Stimulated activated CD4-positive, alpha-beta T cell treated with anti-CD3 and anti-CD28 coated beads, Interleukin-4, amount 100 ng/mL, for 1 hour (primary cell): ENCODE results near the gene LPCAT2.
"Not testable (repeated sequence)": the region's sequence is repeated elsewhere in the genome, so short reads cannot be mapped to it uniquely, and the experiment has no call there.

Experiments used
- DNase-seq: peaks from one replicate; pipeline ENCODE4 v3.0.0-alpha.2; 2020

The LPCAT2 gene

DNA sequence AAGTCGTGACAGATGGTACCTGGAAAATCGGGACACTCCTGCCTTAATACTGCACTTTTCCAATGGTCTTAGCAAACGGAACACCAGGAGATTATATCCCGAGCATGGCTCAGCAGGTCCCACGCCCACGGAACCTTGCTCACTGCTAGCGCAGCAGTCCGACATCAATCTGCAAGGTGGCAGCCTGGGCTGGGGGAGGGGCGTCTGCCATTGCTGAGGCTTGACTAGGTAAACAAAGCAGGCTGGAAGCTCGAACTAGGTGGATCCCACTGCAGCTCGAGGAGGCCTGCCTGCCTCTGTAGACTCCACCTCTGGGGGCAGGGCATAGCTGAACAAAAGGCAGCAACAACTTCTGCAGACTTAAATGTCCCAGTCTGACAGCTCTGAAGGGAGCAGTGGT is 106.8 kb downstream of the LPCAT2 start:
- not testable (repeated sequence) for DNase-seq

DNA sequence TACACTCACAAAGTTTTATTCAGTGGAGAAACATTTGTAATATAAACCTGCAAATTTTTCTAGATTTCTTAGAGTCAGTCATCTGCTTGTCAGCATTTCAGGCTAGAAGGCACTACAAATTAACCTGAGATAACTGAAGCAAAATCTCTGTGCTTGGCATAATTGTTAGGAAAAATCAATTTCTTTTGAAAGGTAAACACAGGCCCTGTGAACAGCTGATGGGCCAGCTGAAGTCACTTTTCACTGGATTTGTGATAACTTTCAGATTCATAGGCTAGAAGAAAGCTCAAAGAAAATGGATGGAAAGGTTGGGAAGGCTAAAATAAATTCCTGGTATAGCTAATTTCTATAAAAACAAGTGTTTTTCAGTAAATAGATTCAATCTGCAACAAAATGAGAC is 112.9 kb downstream of the LPCAT2 start:
- DNase-seq, result no peak

DNA sequence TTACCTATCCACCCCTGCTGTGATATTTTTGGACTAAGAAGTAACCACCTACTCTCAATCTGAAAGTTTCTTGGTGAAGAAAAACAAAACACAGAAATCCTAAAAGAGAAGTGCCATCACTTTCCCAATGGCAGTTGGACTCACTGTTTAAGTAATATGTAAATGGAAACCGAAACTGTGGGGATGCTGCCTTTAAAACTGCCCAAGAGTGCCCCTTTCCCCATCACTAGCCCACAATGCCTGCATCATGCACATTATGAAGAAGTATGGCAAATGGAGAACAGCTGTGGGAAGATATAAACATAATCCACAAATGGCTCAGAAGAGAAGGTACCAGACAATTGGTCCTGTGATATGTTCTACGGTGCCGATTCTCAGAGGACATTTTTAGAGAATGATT is 113.4 kb downstream of the LPCAT2 start:
- DNase-seq, result no peak

DNA sequence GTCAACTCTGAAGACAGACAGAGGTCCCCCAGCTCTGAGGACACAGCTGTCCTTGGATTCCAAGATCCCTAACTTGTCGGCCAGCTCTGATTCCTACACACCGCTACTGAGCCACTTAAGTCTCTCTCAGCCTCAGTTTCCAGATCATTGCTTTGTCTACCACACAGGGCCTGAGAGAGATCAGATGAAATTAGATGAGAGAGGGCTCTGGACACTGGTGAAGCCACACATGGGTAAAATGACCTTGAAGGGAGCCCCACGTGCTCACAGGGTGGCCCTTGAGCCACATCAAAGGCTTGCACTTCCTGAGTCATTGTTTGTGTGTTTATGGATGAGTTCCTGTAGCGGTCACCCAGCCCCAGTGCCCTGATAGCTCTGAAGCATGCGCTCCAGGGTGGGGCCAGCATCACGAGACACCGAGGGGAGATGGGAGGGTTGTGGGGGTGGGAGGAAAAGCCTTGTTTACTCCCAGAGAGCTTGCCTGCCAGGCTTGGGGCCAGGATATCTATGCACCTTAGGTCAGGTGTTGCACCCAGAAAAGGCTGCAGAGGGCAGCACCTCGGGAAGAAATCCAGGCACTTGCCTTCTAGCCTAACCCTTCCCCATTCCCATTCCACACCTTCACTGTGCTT is 114.2 kb downstream of the LPCAT2 start:
- DNase-seq, result no peak

DNA sequence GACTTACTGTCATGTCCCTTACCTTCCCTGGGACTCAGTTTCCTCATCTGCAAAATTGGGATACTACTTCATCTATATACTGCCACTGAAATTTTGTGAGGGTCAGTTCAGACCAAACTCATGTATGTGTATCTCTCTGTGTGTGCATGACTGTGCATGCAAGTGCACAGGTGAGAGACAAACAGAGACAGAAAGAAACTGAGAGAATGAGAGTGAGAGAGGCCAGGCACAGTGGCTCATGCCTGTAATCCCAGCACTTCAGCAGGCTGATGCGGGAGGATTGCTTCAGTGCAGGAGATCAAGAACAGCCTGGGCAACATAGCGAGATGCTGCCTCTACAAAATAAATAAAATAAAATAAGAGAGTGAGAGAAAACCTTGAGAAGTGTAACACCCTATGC is 114.8 kb downstream of the LPCAT2 start:
- no peak for DNase-seq

DNA sequence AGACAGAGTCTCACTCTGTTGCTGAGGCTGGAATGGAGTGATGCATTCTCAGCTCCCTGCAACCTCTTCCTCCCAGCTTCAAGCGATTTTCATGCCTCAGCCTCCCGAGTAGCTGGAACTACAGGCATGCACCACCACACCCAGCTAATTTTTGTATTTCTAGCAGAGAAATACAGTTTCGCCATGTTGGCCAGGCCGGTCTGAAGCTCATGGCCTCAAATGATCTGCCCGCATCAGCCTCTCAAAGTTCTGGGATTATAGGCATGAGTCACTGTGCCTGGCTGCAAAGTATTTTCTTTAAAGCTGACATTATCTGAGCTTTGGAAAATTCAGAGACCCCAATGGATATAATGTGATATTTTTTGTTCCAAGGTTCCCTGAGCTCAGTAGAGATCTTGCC is 115.8 kb downstream of the LPCAT2 start:
- DNase-seq, result no peak

DNA sequence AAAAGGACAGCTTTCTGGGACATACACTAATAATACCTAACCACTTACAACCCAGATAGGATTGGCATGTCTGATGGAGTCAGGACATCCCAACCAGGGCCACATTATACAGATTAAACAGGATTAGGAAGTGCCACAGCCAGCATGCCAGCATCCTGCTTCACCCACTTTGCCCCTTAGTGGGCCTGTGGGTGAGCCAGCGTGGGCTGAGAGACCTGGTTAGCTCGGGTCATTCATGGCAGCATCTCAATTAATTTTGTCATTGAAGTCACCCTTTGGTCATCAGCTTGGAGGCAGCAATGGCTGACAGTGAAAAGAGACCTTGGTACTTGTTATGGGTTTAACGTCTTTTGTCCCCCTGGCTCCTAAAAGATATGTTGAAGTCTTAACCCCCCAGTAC is 117.0 kb downstream of the LPCAT2 start:
- no peak for DNase-seq

DNA sequence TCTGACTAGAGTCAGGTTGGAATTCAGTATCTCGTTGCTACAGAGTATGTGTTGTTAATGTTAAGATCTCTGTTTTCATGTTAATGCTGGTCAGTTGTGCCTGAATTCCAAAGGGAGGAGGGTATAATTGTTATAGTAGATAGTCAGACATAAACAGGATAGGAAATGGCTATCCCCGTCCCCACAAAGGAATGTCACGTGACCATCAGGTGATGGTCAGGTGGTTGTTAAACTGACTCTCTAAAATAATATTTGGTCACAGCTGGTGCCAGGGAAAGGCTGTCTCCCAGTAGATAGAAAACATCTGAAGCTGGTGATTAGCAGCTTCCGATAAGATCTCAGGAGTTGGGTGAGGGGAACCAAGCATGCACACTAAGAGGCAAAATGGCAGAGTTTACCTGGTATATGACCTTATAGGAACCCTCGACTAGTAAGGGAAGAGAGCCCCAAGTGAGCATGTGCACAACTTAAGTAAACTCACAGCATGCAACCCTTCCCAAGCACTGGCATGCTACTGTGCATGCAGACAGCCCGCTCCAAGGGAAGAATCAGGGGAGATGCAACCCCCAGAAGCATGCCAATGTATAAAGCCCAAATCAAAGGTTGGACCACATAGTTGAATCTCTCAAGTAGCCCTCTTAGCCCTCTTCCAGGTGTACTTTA is 119.6 kb downstream of the LPCAT2 start:
- DNase-seq, result no peak

DNA sequence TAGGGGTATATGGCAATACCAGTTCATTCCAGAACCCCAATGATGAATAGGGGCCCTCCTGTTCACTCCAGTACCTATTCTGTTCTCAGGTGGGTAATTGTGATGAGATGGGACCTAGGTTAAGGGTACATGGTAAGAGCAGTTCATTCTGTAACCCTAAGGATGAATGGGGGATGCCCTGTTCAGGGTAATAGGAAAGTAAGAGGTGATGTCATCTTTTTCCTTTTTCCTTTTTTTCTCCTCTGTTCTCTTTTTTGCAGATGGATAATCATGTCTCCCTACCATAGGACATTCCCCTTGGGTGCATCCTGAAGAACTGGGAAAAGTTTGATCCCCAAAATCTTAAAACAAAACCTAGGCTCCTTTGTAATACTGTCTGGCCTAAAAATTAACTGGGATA is 121.9 kb downstream of the LPCAT2 start:
- no peak for DNase-seq

DNA sequence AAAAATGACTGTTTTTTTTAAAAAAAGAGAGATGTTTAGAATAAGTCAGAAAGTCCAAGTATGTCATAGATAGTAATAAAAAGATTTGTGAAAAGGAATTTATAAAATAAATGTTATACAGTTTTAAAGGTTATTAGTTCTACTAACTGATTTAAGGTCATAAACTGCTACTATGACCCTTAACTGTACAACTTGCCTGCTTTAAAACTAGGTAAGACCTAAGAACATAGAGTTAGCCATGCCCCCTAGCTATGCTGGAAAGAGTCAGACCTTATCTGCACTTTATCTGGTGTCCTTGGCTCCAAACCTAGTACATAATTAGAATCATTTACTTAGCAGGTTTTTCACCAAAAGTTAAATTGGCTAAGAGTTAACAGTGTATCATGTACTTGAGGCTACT is 123.4 kb downstream of the LPCAT2 start:
- no peak for DNase-seq

DNA sequence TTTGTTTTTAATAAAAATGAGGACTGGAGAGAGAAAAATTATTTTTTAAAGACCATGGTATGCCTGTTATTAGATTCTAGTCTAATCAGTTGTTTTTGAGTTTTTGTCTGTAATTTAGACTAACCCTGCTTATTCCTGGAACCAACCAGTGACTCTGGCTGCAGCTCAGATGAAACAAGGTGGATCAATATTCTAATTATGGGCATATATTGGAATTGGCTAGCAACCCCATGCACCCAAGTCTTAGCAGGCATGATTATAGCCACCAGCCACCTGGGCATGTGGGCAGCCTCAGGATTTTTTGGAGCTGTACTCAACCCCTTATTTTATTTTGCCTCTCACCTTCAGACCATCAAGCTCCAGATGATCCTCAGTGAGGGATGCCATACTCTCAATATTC is 125.3 kb downstream of the LPCAT2 start:
- no peak for DNase-seq
